SH-SY5Y (cell line): ENCODE results near the gene LHFPL5.

Experiments
- GATA2 ChIP-seq: IDR thresholded peaks from 2 replicates; pipeline ENCODE4 v1.6.1; 2011; ENCODE audit warnings: mild to moderate bottlenecking, low read depth, low read length
- GATA3 ChIP-seq: IDR thresholded peaks from 2 replicates; pipeline ENCODE4 v1.6.1; 2011; ENCODE audit warnings: low read depth, mild to moderate bottlenecking, low read length, moderate library complexity

DNA sequence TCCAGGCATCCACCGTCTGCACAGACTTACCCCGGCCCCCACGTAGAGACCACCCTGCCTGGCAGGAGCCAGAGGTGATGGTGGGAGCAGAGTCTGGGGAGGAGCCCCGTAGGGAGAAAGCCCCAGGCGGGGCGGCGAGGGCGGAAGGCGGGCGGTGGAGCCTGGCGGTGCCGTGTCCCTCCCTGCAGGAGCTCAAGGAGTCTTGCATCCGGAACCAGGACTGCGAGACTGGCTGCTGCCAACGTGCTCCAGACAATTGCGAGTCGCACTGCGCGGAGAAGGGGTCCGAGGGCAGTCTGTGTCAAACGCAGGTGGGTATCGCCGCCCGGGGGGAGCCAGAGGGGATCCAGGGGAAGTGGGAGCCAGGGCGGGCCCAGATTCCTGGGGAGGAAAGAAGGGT, 18.3 kb upstream of the LHFPL5 start:
- TF ChIP-seq GATA2 = no peak
- no peak for TF ChIP-seq GATA3
